Measurements from ENCODE around the gene MOB1B.

DNA sequence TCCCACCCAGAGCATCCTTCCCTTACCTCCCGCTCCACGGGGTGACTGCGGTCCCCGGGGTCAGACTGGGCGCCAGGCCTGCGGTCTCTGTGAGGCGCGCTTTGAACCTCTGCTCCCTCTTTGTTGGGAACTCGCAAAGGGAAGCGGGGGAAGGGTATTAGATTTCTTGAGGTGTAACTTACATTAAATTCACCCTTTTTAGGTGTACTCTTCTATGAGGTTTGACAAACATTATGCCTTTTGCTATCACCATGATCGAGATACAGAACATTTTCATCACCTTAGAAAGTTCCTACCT, 91.8 kb downstream of the MOB1B start:
- no peak for TF ChIP-seq CTCF (IDR thresholded peaks at IDR 0.05)
- TF ChIP-seq ZFX (IDR thresholded peaks at IDR 0.05; ENCODE audit: borderline replicate concordance) = no peak
